GM21529 (cell line): ENCODE data around the gene GALNT3.
A peak's percentile ranks its signal among the peaks of the same experiment; 100 is the strongest.

Experiments
- ATAC-seq: cut with Tn5 transposase; IDR thresholded peaks from one replicate; pipeline ENCODE4 v1.9.1; 2021; ENCODE audit not compliant: unreplicated experiment

Gene GALNT3

GRCh38 chr2:165746501-165746900 is 47.5 kb downstream of the GALNT3 start:
- ATAC-seq, result no peak

GRCh38 chr2:165745916-165746315 is 48.1 kb downstream of the GALNT3 start:
- ATAC-seq, result no peak

GRCh38 chr2:165743442-165743841 is 50.6 kb downstream of the GALNT3 start:
- peak; percentile 98 for ATAC-seq

- no peak for ATAC-seq
Observed at GRCh38 chr2:165725421-165725820, 68.6 kb downstream of the GALNT3 start.

- no peak for ATAC-seq
Observed at GRCh38 chr2:165720511-165720910, 73.5 kb downstream of the GALNT3 start.

- no peak for ATAC-seq
Observed at GRCh38 chr2:165718610-165719210, 75.3 kb downstream of the GALNT3 start.

- ATAC-seq, result no peak
Observed at GRCh38 chr2:165716091-165716490, 78.0 kb downstream of the GALNT3 start.

- ATAC-seq, result no peak
Observed at GRCh38 chr2:165706960-165707487, 87.0 kb downstream of the GALNT3 start.

- no peak for ATAC-seq
Observed at GRCh38 chr2:165701147-165701546, 92.9 kb downstream of the GALNT3 start.

- no peak for ATAC-seq
Observed at GRCh38 chr2:165700531-165700930, 93.5 kb downstream of the GALNT3 start.

GRCh38 chr2:165699946-165700345 is 94.1 kb downstream of the GALNT3 start:
- no peak for ATAC-seq

GRCh38 chr2:165698444-165698884 is 95.6 kb downstream of the GALNT3 start:
- peak; percentile 89 for ATAC-seq

GRCh38 chr2:165697748-165698443 is 96.2 kb downstream of the GALNT3 start:
- no peak for ATAC-seq
